IMR-90 (cell line): Measurements from ENCODE around the gene PNO1. TPM values are rescaled to one million over a fixed set of nuclear protein-coding genes. Genes with fewer than 3 reads are reported as not detected.

Source experiments
- ATAC-seq: fragments of 200-7000 bp; cut with Tn5 transposase; 2 replicates; pipeline ENCODE4 v1.9.1; 2020; ENCODE audit warnings: low read depth, mild to moderate bottlenecking, moderate library complexity
- BruUV-seq: library from RNA; stranded (reverse); fragments of 400-500 nt; replicated peaks from 2 replicates; lab custom pipeline; 2021; lab: Mats Ljungman, UMichigan
- CTCF ChIA-PET: fragments of 300-600 bp; formaldehyde crosslinking; extraction: SDS; loops from one replicate; lab custom pipeline; 2021; ENCODE audit warnings: antibody characterized with exemption; lab: Yijun Ruan, JAX
- POLR2A ChIA-PET: fragments of 300-600 bp; sonication (Branson Sonifier 250); formaldehyde crosslinking; loops from one replicate; lab custom pipeline; 2022; ENCODE audit warnings: antibody characterized with exemption; ENCODE audit not compliant: unreplicated experiment; lab: Charles Lee
- DNase-seq: peaks from one replicate; pipeline ENCODE4 v3.0.0; 2013
- H2AFZ ChIP-seq: replicated peaks from 2 replicates; pipeline ENCODE3; 2013; ENCODE audit warnings: low read length, mild to moderate bottlenecking; ENCODE audit not compliant: poor library complexity
- H2AK5ac ChIP-seq: 2 replicates; pipeline ENCODE4 v1.6.1; 2013; ENCODE audit warnings: low read depth, low read length, inconsistent platforms
- H2AK9ac ChIP-seq: replicated peaks from 2 replicates; pipeline ENCODE3; 2013; ENCODE audit warnings: mild to moderate bottlenecking, low read depth, low read length, moderate library complexity; ENCODE audit not compliant: poor library complexity
- H2BK120ac ChIP-seq: 2 replicates; pipeline ENCODE4 v1.6.1; 2013; ENCODE audit warnings: low read depth, low read length, inconsistent platforms
- H2BK15ac ChIP-seq: 3 replicates; pipeline ENCODE4 v1.6.1; 2013; ENCODE audit warnings: low read depth, low read length, inconsistent platforms
- H2BK20ac ChIP-seq: 2 replicates; pipeline ENCODE4 v1.6.1; 2013; ENCODE audit warnings: low read depth, mild to moderate bottlenecking, inconsistent platforms, low read length, moderate library complexity
- H2BK5ac ChIP-seq: 2 replicates; pipeline ENCODE4 v1.6.1; 2013; ENCODE audit warnings: mild to moderate bottlenecking, low read depth, low read length, inconsistent platforms; ENCODE audit not compliant: poor library complexity, severe bottlenecking
- H3K14ac ChIP-seq: replicated peaks from 2 replicates; pipeline ENCODE4 v1.6.1; 2013; ENCODE audit warnings: low read depth, low read length, inconsistent platforms
- H3K18ac ChIP-seq: 2 replicates; pipeline ENCODE4 v1.6.1; 2013; ENCODE audit warnings: low read depth, low read length, control low read depth
- H3K23ac ChIP-seq: 2 replicates; pipeline ENCODE4 v1.6.1; 2013; ENCODE audit warnings: low read depth, low read length, inconsistent platforms
- H3K27ac ChIP-seq: 2 replicates; pipeline ENCODE4 v1.5.1; 2013; ENCODE audit warnings: mild to moderate bottlenecking, control low read depth, low read length; ENCODE audit not compliant: insufficient read depth
- H3K27me3 ChIP-seq: 2 replicates; pipeline ENCODE4 v1.6.1; 2013; ENCODE audit warnings: low read length; ENCODE audit not compliant: control insufficient read depth, insufficient read depth
- H3K36me3 ChIP-seq: 2 replicates; pipeline ENCODE4 v1.6.1; 2013; ENCODE audit warnings: low read length, mixed read lengths; ENCODE audit not compliant: control insufficient read depth, insufficient read depth
- H3K4ac ChIP-seq: 2 replicates; pipeline ENCODE4 v1.6.1; 2013; ENCODE audit warnings: low read depth, low read length, inconsistent platforms
- H3K4me1 ChIP-seq: 2 replicates; pipeline ENCODE4 v1.6.1; 2013; ENCODE audit warnings: low read length, mixed read lengths; ENCODE audit not compliant: control insufficient read depth, insufficient read depth
- H3K4me2 ChIP-seq: 2 replicates; pipeline ENCODE4 v1.6.1; 2013; ENCODE audit warnings: low read depth, mild to moderate bottlenecking, control low read depth, low read length, moderate library complexity
- H3K4me3 ChIP-seq: 2 replicates; pipeline ENCODE4 v1.5.1; 2013; ENCODE audit warnings: low read depth, mild to moderate bottlenecking, control low read depth, low read length, moderate library complexity; ENCODE audit not compliant: insufficient read depth
- H3K56ac ChIP-seq: 2 replicates; pipeline ENCODE4 v1.6.1; 2013; ENCODE audit warnings: low read length, inconsistent platforms; ENCODE audit not compliant: insufficient read depth; ENCODE audit errors: extremely low read depth
- H3K79me1 ChIP-seq, 2 experiments: 2 replicates each; pipeline ENCODE4 v1.6.1; 2013; ENCODE audit warnings: low read length in 2 of 2, inconsistent platforms in 1 of 2, low read depth in 1 of 2
- H3K9ac ChIP-seq: 2 replicates; pipeline ENCODE4 v1.6.1; 2013; ENCODE audit warnings: low read depth, low read length, control low read depth
- H3K9me1 ChIP-seq: 2 replicates; pipeline ENCODE4 v1.6.1; 2013; ENCODE audit warnings: low read length, inconsistent platforms; ENCODE audit not compliant: insufficient read depth
- H3K9me3 ChIP-seq: 2 replicates; pipeline ENCODE4 v1.6.1; 2013; ENCODE audit warnings: low read length; ENCODE audit not compliant: control insufficient read depth, insufficient read depth
- H4K20me1 ChIP-seq: 2 replicates; pipeline ENCODE4 v1.6.1; 2013; ENCODE audit warnings: low read length, inconsistent platforms; ENCODE audit not compliant: insufficient read depth
- H4K5ac ChIP-seq: 2 replicates; pipeline ENCODE4 v1.6.1; 2013; ENCODE audit warnings: mild to moderate bottlenecking, low read depth, low read length, control low read depth
- H4K8ac ChIP-seq, 2 experiments: 2 replicates each; pipeline ENCODE4 v1.6.1; 2013; ENCODE audit warnings: low read depth in 2 of 2, low read length in 2 of 2, control low read depth in 1 of 2, inconsistent platforms in 1 of 2
- H4K91ac ChIP-seq: 2 replicates; pipeline ENCODE4 v1.6.1; 2013; ENCODE audit warnings: low read depth, low read length, inconsistent platforms; ENCODE audit not compliant: insufficient read depth
- CEBPB ChIP-seq: IDR thresholded peaks from 2 replicates; pipeline ENCODE4 v1.6.1; 2012; ENCODE audit warnings: low read depth, low read length, improper control_type of control experiment
- FOS ChIP-seq: fragments of 150-350 bp; IDR thresholded peaks from 2 replicates; pipeline ENCODE4 v1.6.1; 2016; ENCODE audit warnings: low read depth, low read length
- MAFK ChIP-seq: IDR thresholded peaks from 2 replicates; pipeline ENCODE4 v1.6.1; 2012; ENCODE audit warnings: low read depth, low read length, improper control_type of control experiment
- SMC3 ChIP-seq: fragments of 150-350 bp; IDR thresholded peaks from 2 replicates; pipeline ENCODE4 v1.6.1; 2016; ENCODE audit warnings: low read depth, mild to moderate bottlenecking, antibody characterized with exemption, low read length, moderate library complexity
- WGBS, 2 experiments: methylation state at CpG; one replicate each; pipeline versions ENCODE4 v1.1.5 to v1.1.7; 2013; ENCODE audit warnings: missing lambda C conversion rate in 2 of 2; ENCODE audit not compliant: insufficient read length in 1 of 2; ENCODE audit errors: extremely low coverage in 2 of 2; 5-methylcytosine and 5-hydroxymethylcytosine counted together
- dilution Hi-C: fragments of 300-500 bp; cut with HindIII; formaldehyde crosslinking; loops from one replicate; pipeline ENCODE4 v1.14.3; 2018; ENCODE audit warnings: low sequenced_read_pairs; ENCODE audit not compliant: unreplicated experiment
- in situ Hi-C: fragments of 300-500 bp; cut with MboI; formaldehyde crosslinking; loops from 3 replicates; pipeline ENCODE4 v1.14.3; 2019; ENCODE audit warnings: low sequenced_read_pairs, inconsistent platforms, mixed read lengths
- intact Hi-C: fragments of 100-400 bp; cut with micrococcal nuclease; formaldehyde crosslinking; loops from 2 replicates; pipeline ENCODE4 v1.10.0; 2022
- polyA plus RNA-seq, 3 experiments: library from polyadenylated mRNA; depleted of rRNA; stranded (reverse); fragments of >200 nt; gene quantifications; 2 replicates each; pipeline ENCODE4 v1.2.3, GENCODE V29; 2012; ENCODE audit warnings: low replicate concordance in 1 of 3
- total RNA-seq: library from RNA; depleted of rRNA; stranded (reverse); fragments of >200 nt; gene quantifications from 2 replicates; pipeline ENCODE4 v1.2.3, GENCODE V29; 2012

Gene PNO1
- total and polyA plus RNA-seq, 2 of the 4 experiments (the other 2 are of a cell fraction), result 12.8 to 14.7 TPM

DNA sequence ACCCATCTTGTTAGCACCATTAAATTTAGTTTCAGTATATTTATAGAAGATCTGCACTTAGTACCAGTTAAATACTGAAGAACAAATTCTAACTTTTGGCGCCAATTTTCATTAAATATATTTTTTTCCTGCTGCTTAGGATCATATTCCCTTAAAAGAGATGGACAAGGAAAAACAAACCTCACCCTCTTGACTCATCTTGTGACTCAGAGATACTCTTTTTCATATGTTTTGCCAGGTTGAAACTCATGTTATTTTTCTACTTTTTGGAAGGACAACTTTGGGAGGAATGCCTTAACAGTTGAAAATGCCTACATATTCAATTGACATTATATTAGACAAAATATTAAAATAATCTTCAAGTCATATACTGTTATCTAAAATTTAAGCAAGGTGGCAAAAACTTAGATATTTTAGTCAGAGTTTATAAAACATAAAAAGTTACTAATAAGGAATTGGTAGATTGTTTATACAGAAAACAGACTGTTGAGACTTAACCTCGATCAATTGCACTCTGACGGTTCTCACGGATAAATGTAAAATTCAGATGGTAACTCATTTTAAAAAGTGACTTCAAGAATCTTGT, 36.2 kb downstream of the PNO1 start:
- Histone ChIP-seq H3K9ac (no peak overlapping the region), H3K27me3 (no peaks in the 10 kb centered on the region)

More for the DNA sequence above, 36.2 kb downstream of the PNO1 start:
- Histone ChIP-seq H3K9me1 (peaks cover 8% of the 10 kb centered on the region), H3K56ac (no peak overlapping the region), H4K20me1 (peaks cover 48% of the 10 kb centered on the region; the same call in 1 of the 2 replicates), H3K4ac (no peak overlapping the region), H2AFZ (no peak overlapping the region), H3K27ac (no peak overlapping the region), H2BK15ac (no peak overlapping the region), H3K4me3 (no peak overlapping the region), H3K36me3 (no peaks in the 10 kb centered on the region), H3K23ac (no peak overlapping the region), H4K8ac (no peak overlapping the region), H2AK5ac (no peak overlapping the region), H4K5ac (no peak overlapping the region), H2BK5ac (no peak overlapping the region), H3K9me3 (no peaks in the 10 kb centered on the region), H2BK20ac (no peak overlapping the region), H3K79me1 (peaks cover 7 to 44% of the 10 kb centered on the region in 2 experiments), H3K4me1 (peaks cover 8% of the 10 kb centered on the region), H4K91ac (no peak overlapping the region), H3K18ac (no peak overlapping the region), H3K4me2 (peak overlapping the region; percentile 38; the same call in 1 of the 2 replicates), H3K14ac (no peak overlapping the region), H2AK9ac (no peak overlapping the region), H2BK120ac (no peak overlapping the region)
- POLR2A ChIA-PET, result no interaction called here
- in situ Hi-C loops, result loop anchor here (10.0 kb wide), 1 partner anchor 51 kb away; no protein-coding TSS in a partner anchor
- DNase-seq, result peak; percentile 77
- CTCF ChIA-PET, result no interaction called here
- no CpG with 5 or more reads among the region's 4 CpGs for WGBS, 2 experiments
- TF ChIP-seq SMC3, result no peak
- peak; percentile 32; the same call in 1 of the 2 replicates for TF ChIP-seq FOS
- TF ChIP-seq CEBPB, result no peak
- TF ChIP-seq MAFK, result no peak
- dilution Hi-C loops, result no loop called here
- no peak for ATAC-seq
- intact Hi-C loops, result no loop called here
- no TSS peak for BruUV-seq
